DMS79 (cell line): Measurements from ENCODE around the gene GFAP.
"Not testable (repeated sequence)": the region's sequence is repeated elsewhere in the genome, so short reads cannot be mapped to it uniquely, and the experiment has no call there.

Experiments used
- DNase-seq: peaks from one replicate; lab custom pipeline; 2025; lab: John Stamatoyannopoulos, UW

GFAP gene

DNA sequence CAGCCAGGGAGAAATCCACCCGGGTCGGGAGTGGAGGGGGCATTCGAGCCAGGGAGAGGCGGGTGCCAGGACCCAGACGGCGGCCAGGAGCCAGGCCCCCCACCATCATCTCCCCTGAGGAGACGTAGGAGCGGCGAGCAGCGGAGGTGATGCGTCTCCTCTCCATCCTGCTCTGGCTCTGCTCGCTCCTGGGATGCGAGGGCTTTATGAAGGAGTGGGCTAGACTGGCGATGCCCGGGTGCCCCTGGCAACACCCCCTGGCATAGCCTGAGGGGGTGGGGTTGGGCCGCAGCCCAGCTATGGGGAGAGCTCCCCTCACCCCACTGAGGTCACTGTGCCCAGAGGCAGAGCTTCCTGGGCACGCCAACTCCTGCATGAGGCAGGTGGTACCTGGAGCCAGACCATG, at the start of gene GFAP:
Gene GFAP (minus strand): TSS at position 180 of the 406 bp plus-strand sequence. CDS start 14 bp downstream, at position 166.
- no peak for DNase-seq

DNA sequence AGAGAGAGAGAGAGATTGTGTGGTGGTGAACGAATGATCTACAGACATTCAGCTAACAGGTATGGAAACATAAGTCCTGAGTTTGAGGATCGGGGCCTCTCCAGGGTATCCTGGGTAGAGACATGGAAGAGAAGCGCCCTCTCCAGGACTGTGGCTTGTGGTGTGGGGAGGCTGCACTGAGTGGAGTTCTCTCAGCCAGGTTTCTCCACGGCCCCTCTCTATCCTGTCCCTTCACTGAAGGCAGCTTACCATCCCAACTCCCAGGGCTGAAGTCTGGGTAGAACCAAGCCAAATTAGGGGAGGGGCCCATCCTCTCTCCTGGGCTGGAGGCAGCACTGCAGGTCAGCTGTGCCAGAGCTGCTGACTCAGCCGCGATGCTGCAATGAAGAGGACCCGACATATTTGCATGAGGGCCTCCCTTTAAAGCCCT, 46.6 kb upstream of the GFAP start:
- no peak for DNase-seq

DNA sequence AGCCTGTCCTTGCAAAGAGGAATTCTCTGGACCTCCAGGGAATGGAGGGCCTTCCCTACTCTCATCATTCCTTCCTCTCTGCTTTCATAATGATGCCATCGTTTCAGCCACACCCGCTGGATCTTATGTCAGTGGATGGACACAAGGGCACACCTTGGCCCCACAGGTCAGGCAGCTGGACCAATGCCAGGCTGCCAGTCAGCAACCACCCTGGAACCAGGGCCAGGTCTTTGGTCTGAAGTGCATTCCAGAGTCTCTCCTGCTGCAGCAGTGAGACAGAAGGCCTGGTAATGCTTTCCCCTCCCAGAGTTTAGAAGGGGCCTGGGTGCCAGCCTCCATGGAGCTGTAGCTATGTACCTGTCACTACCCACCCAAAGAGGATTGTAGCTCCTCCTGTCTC, 45.4 kb upstream of the GFAP start:
- DNase-seq, result no peak

DNA sequence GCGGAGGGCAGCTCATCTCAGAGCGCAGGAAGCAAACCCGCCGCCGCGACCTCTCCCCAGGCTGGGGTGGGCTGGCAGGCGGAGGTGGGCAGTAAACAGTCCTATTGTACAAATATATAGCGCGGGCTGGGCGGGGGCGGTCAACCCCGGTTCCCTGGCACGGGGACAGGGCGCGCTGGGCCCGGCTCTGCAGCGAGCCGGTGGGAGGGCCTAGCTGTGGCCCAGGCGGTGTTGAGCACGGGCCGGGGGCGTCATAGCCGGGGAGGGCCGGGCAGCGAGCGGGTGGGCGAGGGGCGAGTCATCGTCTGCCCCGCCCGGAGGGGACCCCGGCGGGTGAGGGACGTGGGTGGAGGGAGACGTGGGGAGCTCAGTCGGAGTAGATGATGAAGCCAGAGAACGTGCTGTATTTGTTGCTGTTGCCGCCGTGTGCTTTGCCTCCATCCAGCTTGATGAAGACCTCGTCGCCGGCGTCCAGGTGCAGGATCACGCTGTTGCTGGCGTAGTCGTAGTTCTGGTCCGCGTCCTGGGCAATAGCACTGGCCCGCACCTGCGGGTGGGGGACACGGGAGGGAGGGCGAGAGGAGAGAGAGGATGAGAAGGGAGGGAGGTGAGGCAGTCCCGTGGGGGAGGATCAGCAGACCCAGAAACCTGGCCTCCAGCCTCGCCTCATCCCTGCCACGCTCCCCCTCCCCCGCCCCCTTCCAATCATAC, 44.7 kb upstream of the GFAP start:
- no peak for DNase-seq

- DNase-seq, result no peak
Observed at GRCh38 chr17:44956998-44957981, 42.0 kb upstream of the GFAP start.

DNA sequence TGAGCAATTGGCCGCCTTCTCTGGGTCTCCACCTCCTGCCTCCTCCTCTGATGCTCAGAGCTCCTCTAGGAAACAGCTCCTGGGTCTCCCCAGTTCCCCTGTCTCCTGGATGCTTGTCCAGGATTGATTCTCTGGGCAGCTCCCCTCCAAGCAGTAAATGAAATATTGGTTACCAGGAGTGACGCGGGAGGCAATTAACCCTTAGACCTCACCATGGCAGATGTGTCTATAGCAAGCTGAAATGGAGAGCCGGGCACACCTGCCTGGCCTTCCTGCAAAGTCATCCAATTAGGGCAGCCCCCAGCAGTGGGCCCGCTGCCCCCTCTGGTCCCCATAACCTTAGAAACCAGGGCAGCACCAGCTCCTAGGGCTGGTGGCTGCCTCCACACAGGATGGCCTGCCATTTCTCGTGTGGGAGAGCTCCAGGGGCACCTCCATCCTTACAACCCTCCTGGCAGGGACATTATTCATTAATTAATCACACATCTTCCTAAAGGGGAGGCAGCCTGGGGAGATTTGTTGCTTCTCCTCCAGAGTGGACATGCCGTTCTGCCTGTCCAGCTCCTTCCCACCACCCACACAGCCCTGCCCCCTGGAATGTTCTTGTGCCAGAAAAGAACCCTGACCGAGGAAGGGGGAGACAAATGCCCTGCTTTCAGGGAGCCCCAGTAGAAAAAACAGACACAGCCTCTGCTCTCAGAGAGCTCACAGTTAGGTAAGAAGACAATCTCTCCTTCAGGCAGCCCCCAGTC, 40.5 kb upstream of the GFAP start:
- DNase-seq, result no peak

GRCh38 chr17:44952946-44953475, 37.7 kb upstream of the GFAP start:
- DNase-seq, result no peak

GRCh38 chr17:44948315-44948795, 33.1 kb upstream of the GFAP start:
- no peak for DNase-seq

- DNase-seq, result peak; percentile 96
Observed at GRCh38 chr17:44947461-44948314, 32.4 kb upstream of the GFAP start, which contains the start of gene KIF18B. Gene KIF18B (minus strand): TSS chr17:44947773. CDS start chr17:44936344, 11,429 bp downstream.

GRCh38 chr17:44945652-44946051, 30.4 kb upstream of the GFAP start:
- DNase-seq, result not testable (repeated sequence)

- DNase-seq, result no peak
Observed at GRCh38 chr17:44942456-44942855, 27.2 kb upstream of the GFAP start.

DNA sequence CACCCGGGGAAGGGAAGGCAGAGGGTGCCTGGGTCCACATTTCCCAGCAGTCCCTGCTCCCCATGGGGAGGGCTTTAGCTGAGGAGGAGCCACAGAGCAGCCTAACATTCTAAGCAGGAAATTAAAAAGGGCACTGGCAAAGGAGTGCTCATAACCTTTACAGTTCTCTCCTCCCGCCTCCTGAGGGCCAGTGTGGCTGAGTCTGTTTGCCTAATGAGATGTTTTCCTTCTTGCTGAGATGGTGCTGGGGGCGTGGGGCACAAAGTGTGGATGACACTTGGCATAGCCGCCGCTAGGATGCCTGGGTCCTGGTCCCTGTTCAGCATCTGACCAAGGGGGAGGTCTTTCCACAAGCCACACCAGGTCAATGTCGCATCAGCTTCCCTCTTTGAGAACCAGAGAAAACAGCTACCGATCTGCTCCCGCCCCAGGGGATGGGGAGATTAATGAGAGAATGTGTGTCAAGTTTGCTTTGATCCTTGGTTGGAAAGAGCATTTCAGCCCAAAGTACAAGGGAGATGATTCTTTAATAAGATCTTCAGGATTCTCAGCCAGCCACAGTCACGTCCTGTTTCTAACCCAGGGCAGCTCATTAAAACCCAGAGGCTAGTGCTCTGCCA, 26.5 kb upstream of the GFAP start:
- no peak for DNase-seq

GRCh38 chr17:44940768-44941167, 25.5 kb upstream of the GFAP start:
- DNase-seq, result no peak

GRCh38 chr17:44940317-44940716, 25.0 kb upstream of the GFAP start:
- DNase-seq, result no peak

DNA sequence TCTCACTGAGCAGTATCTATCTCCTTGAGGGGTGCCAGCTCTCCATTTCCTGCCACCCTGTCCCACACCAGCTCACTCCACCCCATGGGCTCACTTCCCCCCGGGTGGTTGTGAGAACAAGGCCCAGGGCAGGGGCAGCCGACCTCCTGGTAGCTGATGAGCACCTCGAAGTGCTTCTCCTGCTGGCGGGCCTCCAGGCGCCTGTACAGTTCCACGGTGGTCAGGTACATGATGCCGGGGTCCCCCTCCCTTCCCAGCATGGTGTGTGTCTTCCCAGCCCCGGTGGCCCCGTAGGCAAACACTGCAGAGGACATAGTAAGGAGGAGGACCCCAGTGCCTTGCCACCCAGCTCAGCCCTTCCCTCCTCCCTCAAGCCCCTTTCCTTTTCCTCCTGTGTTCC, 19.8 kb upstream of the GFAP start:
- DNase-seq, result no peak

GRCh38 chr17:44934745-44935105, 19.4 kb upstream of the GFAP start:
- DNase-seq, result no peak

DNA sequence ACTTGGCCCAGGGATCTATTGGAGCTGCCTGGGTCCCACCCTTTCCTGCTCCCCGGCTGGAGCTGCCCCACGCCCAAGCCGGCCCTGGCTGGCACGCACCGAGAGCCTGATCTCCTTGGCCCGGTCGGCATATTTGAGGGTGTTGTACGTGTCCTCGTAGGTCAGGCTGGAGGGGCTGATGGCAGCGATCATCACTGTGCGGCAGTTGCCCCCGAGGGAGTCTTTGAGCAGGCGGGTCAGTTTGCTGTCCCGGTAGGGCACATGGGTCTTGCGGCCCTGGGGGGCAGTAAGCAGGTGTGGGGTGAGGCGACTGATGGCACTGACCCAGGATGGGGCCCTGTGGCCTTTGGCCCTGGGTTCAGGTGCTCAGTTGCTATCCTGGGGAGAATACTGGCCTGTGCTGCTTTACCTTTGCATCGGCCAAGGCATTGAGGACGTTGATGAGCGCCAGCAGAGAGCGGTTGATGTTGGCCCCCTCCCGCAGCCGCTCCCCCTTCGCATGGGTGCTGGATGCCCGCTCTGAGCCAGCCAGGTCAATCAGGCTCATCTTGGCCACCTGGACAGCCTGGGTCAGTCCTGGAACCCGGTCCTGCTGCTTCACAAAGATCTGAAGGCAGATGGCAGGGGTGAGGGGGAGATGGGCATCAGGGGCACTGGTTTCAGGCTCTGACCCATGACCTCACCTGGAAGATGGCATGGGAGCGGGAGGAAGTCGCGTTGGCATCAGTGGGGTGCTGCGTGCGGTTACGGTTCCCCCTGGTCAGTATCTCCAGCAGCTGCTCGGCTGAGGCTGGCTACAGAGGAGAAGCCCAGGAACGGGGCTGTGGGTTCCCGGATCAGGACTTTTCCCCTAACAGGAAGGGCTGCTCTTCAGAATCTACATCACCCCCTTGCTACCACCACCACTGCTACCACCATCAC, 18.8 kb upstream of the GFAP start:
- DNase-seq, result no peak

GRCh38 chr17:44932787-44933097, 17.4 kb upstream of the GFAP start:
- no peak for DNase-seq

DNA sequence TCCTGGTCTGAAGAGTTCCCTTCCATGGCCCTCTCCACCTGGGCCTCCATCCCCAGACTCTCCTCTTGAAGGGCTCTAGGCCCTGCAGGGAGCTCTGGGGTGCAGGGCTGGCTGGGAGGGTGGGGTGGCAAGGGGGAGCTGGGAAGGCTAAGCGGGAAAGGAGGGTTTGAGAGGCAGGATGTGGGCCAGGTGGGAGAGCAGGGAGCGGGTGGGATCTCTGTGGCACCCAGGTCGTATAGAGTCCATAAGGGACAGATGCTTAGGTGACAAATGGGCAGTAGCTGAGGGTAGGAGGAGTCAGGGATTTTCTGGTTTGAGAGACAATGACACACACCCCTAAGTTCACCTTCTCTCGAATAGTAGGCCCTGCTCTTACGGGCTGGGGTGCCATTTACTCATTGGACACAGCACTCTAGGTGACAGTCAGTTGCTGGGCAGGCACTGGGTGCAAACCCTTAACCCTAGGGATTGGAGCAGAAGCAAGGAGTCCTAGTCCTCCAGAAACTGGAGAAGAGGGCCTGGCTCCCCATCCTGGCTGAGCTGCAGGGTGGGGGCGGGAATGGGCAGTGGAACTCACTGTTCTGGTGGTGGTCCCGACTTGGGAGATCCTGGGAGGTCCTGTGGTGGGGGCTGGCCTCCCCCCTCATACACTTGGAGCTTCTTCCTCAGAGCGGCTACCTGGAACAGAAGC, 16.9 kb upstream of the GFAP start:
- no peak for DNase-seq
